Mesothelial cell of epicardium (in vitro differentiated cells): Measurements from ENCODE around the gene IL6ST. TPM values are rescaled to one million over a fixed set of nuclear protein-coding genes. Genes with fewer than 3 reads are reported as not detected.

Source experiments
- DNase-seq, 2 experiments: peaks; one replicate each; pipeline ENCODE4 v3.0.0; 2021; ENCODE audit warnings: low spot score in 2 of 2; ENCODE audit not compliant: unreplicated experiment in 2 of 2
- H3K27ac Mint-ChIP-seq: 2 replicates; pipeline ENCODE4 v1.8.0; 2021; ENCODE audit warnings: mixed read lengths
- H3K27me3 Mint-ChIP-seq: 2 replicates; pipeline ENCODE4 v1.8.0; 2021; ENCODE audit warnings: low read depth, mixed read lengths
- H3K36me3 Mint-ChIP-seq: 2 replicates; pipeline ENCODE4 v1.8.0; 2021; ENCODE audit warnings: mixed read lengths
- H3K4me1 Mint-ChIP-seq: 2 replicates; pipeline ENCODE4 v1.8.0; 2021; ENCODE audit warnings: mixed read lengths
- H3K4me3 Mint-ChIP-seq: 2 replicates; pipeline ENCODE4 v1.8.0; 2021; ENCODE audit warnings: mild to moderate bottlenecking, moderate library complexity, mixed read lengths
- H3K9me3 Mint-ChIP-seq: 2 replicates; pipeline ENCODE4 v1.8.0; 2021; ENCODE audit warnings: mixed read lengths
- CTCF ChIP-seq: fragments of 200-600 bp; sonication (generic); IDR thresholded peaks from one replicate; pipeline ENCODE4 v1.5.0; 2021; ENCODE audit warnings: antibody characterized with exemption; ENCODE audit not compliant: unreplicated experiment
- total RNA-seq: library from RNA; stranded (reverse); gene quantifications from 3 replicates; pipeline ENCODE4 v1.2.1, GENCODE V29; 2021

Gene IL6ST
- total RNA-seq, 1 donor from 2014 or later: 373 TPM

- Mint-ChIP-seq H3K4me3 (no peak overlapping the region), H3K27ac (peak overlapping the region; percentile 54), H3K36me3 (peaks cover 4% of the 10 kb centered on the region), H3K9me3 (no peaks in the 10 kb centered on the region), H3K27me3 (no peaks in the 10 kb centered on the region), H3K4me1 (no peaks in the 10 kb centered on the region)
- DNase-seq: no peak
- TF ChIP-seq CTCF: no peak
Observed at GRCh38 chr5:55935371-55935770, 59.4 kb downstream of the IL6ST start.

GRCh38 chr5:55934720-55935119 lies 60.0 kb downstream of the IL6ST start:
- no peak for DNase-seq
- Mint-ChIP-seq H3K27me3 (no peaks in the 10 kb centered on the region), H3K27ac (no peak overlapping the region), H3K4me3 (no peak overlapping the region), H3K9me3 (no peaks in the 10 kb centered on the region), H3K36me3 (peaks cover 2% of the 10 kb centered on the region), H3K4me1 (no peaks in the 10 kb centered on the region)
- no peak for TF ChIP-seq CTCF

- DNase-seq: no peak
- no peak overlapping the region for H3K4me3 Mint-ChIP-seq
- H3K4me1 Mint-ChIP-seq: no peaks in the 10 kb centered on the region
- no peaks in the 10 kb centered on the region for H3K9me3 Mint-ChIP-seq
- TF ChIP-seq CTCF: no peak
- no peaks in the 10 kb centered on the region for H3K27me3 Mint-ChIP-seq
- H3K27ac Mint-ChIP-seq: no peak overlapping the region
- H3K36me3 Mint-ChIP-seq: peaks cover 2% of the 10 kb centered on the region
Observed at GRCh38 chr5:55934115-55934613, 60.6 kb downstream of the IL6ST start.

GRCh38 chr5:55933377-55934114 lies 61.2 kb downstream of the IL6ST start:
- no peaks in the 10 kb centered on the region for H3K36me3 Mint-ChIP-seq
- H3K27me3 Mint-ChIP-seq: no peaks in the 10 kb centered on the region
- H3K4me3 Mint-ChIP-seq: no peak overlapping the region
- DNase-seq: no peak
- H3K9me3 Mint-ChIP-seq: no peaks in the 10 kb centered on the region
- peak overlapping the region; percentile 22 for H3K27ac Mint-ChIP-seq
- TF ChIP-seq CTCF: no peak
- no peaks in the 10 kb centered on the region for H3K4me1 Mint-ChIP-seq

- Mint-ChIP-seq H3K9me3 (no peaks in the 10 kb centered on the region), H3K4me3 (no peak overlapping the region), H3K36me3 (no peaks in the 10 kb centered on the region), H3K27me3 (no peaks in the 10 kb centered on the region), H3K27ac (no peak overlapping the region), H3K4me1 (no peaks in the 10 kb centered on the region)
- no peak for DNase-seq
- TF ChIP-seq CTCF: no peak
Observed at GRCh38 chr5:55932700-55933099, 62.1 kb downstream of the IL6ST start.
